ENCODE data around the gene TTC13. TPM values are rescaled to one million over a fixed set of nuclear protein-coding genes. Genes with fewer than 3 reads are reported as not detected.

The TTC13 gene
- total and polyA plus RNA-seq, 4 donors, result 2.6 to 17.5 (median 6.8) TPM

DNA sequence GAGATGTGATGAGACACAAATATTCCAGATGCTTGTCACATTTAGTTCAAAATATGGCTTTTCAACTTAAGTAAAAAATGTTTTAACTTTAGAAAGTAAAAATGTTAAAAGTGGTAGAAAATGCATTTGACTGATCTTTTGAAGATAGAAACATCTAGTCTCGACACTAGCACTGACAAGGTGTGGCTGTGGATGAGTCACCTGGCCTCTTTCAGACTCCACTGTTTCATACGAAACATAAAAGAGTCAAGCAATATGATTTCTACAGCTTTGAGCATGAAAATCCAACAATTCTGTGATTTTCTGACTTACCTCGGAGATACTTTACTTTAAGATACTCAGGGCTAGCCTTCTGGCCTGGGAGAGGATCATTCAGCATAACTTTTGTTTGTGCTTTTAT is 47.7 kb downstream of the TTC13 start:
- TF ChIP-seq, protein P1, sequence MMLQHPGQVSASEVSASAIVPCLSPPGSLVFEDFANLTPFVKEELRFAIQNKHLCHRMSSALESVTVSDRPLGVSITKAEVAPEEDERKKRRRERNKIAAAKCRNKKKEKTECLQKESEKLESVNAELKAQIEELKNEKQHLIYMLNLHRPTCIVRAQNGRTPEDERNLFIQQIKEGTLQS (IDR thresholded peaks at IDR 0.05), result no peak
- no peak for TF ChIP-seq FOXA1 (IDR thresholded peaks at IDR 0.05)
- TF ChIP-seq, protein P2, sequence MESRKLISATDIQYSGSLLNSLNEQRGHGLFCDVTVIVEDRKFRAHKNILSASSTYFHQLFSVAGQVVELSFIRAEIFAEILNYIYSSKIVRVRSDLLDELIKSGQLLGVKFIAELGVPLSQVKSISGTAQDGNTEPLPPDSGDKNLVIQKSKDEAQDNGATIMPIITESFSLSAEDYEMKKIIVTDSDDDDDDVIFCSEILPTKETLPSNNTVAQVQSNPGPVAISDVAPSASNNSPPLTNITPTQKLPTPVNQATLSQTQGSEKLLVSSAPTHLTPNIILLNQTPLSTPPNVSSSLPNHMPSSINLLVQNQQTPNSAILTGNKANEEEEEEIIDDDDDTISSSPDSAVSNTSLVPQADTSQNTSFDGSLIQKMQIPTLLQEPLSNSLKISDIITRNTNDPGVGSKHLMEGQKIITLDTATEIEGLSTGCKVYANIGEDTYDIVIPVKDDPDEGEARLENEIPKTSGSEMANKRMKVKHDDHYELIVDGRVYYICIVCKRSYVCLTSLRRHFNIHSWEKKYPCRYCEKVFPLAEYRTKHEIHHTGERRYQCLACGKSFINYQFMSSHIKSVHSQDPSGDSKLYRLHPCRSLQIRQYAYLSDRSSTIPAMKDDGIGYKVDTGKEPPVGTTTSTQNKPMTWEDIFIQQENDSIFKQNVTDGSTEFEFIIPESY (IDR thresholded peaks at IDR 0.05), result no peak
- no peak for TF ChIP-seq RXRA (IDR thresholded peaks at IDR 0.05)
- TF ChIP-seq GABPA (IDR thresholded peaks at IDR 0.05 in 1 of 2, conservative IDR thresholded peaks at IDR 0.05 in 1 of 2), result no peak
- TF ChIP-seq HNF4G (IDR thresholded peaks at IDR 0.05), result no peak
- no peak for TF ChIP-seq HNF4A (conservative IDR thresholded peaks at IDR 0.05)
- TF ChIP-seq, protein P3, sequence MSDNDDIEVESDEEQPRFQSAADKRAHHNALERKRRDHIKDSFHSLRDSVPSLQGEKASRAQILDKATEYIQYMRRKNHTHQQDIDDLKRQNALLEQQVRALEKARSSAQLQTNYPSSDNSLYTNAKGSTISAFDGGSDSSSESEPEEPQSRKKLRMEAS (IDR thresholded peaks at IDR 0.05), result no peak
- no peak for TF ChIP-seq EGR1 (IDR thresholded peaks at IDR 0.05; ENCODE audit: low read depth in 2 of 2)
- no peak for TF ChIP-seq RAD21 (IDR thresholded peaks at IDR 0.05)
- TF ChIP-seq, protein P4, sequence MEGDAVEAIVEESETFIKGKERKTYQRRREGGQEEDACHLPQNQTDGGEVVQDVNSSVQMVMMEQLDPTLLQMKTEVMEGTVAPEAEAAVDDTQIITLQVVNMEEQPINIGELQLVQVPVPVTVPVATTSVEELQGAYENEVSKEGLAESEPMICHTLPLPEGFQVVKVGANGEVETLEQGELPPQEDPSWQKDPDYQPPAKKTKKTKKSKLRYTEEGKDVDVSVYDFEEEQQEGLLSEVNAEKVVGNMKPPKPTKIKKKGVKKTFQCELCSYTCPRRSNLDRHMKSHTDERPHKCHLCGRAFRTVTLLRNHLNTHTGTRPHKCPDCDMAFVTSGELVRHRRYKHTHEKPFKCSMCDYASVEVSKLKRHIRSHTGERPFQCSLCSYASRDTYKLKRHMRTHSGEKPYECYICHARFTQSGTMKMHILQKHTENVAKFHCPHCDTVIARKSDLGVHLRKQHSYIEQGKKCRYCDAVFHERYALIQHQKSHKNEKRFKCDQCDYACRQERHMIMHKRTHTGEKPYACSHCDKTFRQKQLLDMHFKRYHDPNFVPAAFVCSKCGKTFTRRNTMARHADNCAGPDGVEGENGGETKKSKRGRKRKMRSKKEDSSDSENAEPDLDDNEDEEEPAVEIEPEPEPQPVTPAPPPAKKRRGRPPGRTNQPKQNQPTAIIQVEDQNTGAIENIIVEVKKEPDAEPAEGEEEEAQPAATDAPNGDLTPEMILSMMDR (IDR thresholded peaks at IDR 0.05; ENCODE audit: low read depth, low read length, missing input control), result no peak
- no peak for TF ChIP-seq FOXA2 (IDR thresholded peaks at IDR 0.05)
- TF ChIP-seq, protein P5, sequence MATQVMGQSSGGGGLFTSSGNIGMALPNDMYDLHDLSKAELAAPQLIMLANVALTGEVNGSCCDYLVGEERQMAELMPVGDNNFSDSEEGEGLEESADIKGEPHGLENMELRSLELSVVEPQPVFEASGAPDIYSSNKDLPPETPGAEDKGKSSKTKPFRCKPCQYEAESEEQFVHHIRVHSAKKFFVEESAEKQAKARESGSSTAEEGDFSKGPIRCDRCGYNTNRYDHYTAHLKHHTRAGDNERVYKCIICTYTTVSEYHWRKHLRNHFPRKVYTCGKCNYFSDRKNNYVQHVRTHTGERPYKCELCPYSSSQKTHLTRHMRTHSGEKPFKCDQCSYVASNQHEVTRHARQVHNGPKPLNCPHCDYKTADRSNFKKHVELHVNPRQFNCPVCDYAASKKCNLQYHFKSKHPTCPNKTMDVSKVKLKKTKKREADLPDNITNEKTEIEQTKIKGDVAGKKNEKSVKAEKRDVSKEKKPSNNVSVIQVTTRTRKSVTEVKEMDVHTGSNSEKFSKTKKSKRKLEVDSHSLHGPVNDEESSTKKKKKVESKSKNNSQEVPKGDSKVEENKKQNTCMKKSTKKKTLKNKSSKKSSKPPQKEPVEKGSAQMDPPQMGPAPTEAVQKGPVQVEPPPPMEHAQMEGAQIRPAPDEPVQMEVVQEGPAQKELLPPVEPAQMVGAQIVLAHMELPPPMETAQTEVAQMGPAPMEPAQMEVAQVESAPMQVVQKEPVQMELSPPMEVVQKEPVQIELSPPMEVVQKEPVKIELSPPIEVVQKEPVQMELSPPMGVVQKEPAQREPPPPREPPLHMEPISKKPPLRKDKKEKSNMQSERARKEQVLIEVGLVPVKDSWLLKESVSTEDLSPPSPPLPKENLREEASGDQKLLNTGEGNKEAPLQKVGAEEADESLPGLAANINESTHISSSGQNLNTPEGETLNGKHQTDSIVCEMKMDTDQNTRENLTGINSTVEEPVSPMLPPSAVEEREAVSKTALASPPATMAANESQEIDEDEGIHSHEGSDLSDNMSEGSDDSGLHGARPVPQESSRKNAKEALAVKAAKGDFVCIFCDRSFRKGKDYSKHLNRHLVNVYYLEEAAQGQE (IDR thresholded peaks at IDR 0.05), result no peak
- TF ChIP-seq JUND (IDR thresholded peaks at IDR 0.05), result no peak
- TF ChIP-seq YY1 (IDR thresholded peaks at IDR 0.05), result no peak
- TF ChIP-seq NR2F2 (IDR thresholded peaks at IDR 0.05), result no peak
- TF ChIP-seq SP1 (IDR thresholded peaks at IDR 0.05), result no peak
- TF ChIP-seq TAF1 (conservative IDR thresholded peaks at IDR 0.05), result no peak
- 94% methylated on average over 3 of the region's 3 CpGs for WGBS

More for the DNA sequence above, 47.7 kb downstream of the TTC13 start:
- Histone ChIP-seq H3K27me3 (ENCODE audit: control insufficient read depth in 4 of 4, insufficient read depth in 4 of 4, low read length in 3 of 4) (no peaks in the 10 kb centered on the region), H3K9me3 (ENCODE audit: control insufficient read depth in 4 of 4, low read length in 3 of 4) (no peaks in the 10 kb centered on the region), H3K9ac (ENCODE audit: low read depth in 1 of 2, low read length in 2 of 2) (no peak overlapping the region), H3K4me1 (ENCODE audit: control insufficient read depth in 4 of 4, insufficient read depth in 4 of 4, low read length in 3 of 4) (no peaks in the 10 kb centered on the region), H3K4me3 (ENCODE audit: low read depth in 1 of 3, low read length in 3 of 3) (no peak overlapping the region), H3K36me3 (ENCODE audit: control insufficient read depth in 4 of 4, insufficient read depth in 3 of 4, low read depth in 1 of 4, low read length in 3 of 4) (peaks cover 3 to 36% (median 13%) of the 10 kb centered on the region in 4 donors), H3K27ac (ENCODE audit: low read depth in 1 of 2, low read length in 2 of 2) (no peak overlapping the region)
- no peak for DNase-seq (ENCODE audit: low spot score)
